H9 (cell line): ENCODE measurements around the gene NUFIP2. TPM values are rescaled to one million over a fixed set of nuclear protein-coding genes. Genes with fewer than 3 reads are reported as not detected.

Source experiments
- DNase-seq: peaks from one replicate; pipeline ENCODE4 v3.0.0-alpha.2; 2017
- H2AFZ ChIP-seq: one replicate; pipeline ENCODE4 v1.6.1; 2013; ENCODE audit warnings: mild to moderate bottlenecking, low read length, control low read depth, moderate library complexity
- H2AK5ac ChIP-seq: 2 replicates; pipeline ENCODE4 v1.6.1; 2013; ENCODE audit warnings: low read length, control low read depth, mixed read lengths; ENCODE audit not compliant: insufficient read length
- H2BK120ac ChIP-seq: one replicate; pipeline ENCODE4 v1.6.1; 2013; ENCODE audit warnings: low read depth, mild to moderate bottlenecking, low read length, control low read depth, inconsistent platforms; ENCODE audit not compliant: poor library complexity, severe bottlenecking
- H2BK12ac ChIP-seq: 2 replicates; pipeline ENCODE4 v1.6.1; 2013; ENCODE audit warnings: low read length, control low read depth, mixed read lengths, low read depth; ENCODE audit not compliant: insufficient read length
- H2BK15ac ChIP-seq: 2 replicates; pipeline ENCODE4 v1.6.1; 2013; ENCODE audit warnings: low read depth, low read length, control low read depth
- H2BK20ac ChIP-seq: one replicate; pipeline ENCODE4 v1.6.1; 2013; ENCODE audit warnings: low read depth, mild to moderate bottlenecking, low read length, control low read depth, inconsistent platforms; ENCODE audit not compliant: poor library complexity, severe bottlenecking
- H2BK5ac ChIP-seq: 2 replicates; pipeline ENCODE4 v1.6.1; 2013; ENCODE audit warnings: low read length, control low read depth, mixed read lengths; ENCODE audit not compliant: insufficient read length
- H3K14ac ChIP-seq: 2 replicates; pipeline ENCODE4 v1.6.1; 2013; ENCODE audit warnings: low read length, control low read depth; ENCODE audit not compliant: insufficient read depth
- H3K18ac ChIP-seq: 2 replicates; pipeline ENCODE4 v1.6.1; 2013; ENCODE audit warnings: low read depth, mild to moderate bottlenecking, mixed read lengths, low read length, control low read depth; ENCODE audit not compliant: insufficient read length
- H3K23ac ChIP-seq: 2 replicates; pipeline ENCODE4 v1.6.1; 2013; ENCODE audit warnings: low read length, control low read depth, mixed read lengths, low read depth; ENCODE audit not compliant: insufficient read length
- H3K23me2 ChIP-seq: 2 replicates; pipeline ENCODE4 v1.6.1; 2013; ENCODE audit warnings: low read depth, mild to moderate bottlenecking, mixed read lengths, low read length, control low read depth; ENCODE audit not compliant: insufficient read length, poor library complexity, severe bottlenecking
- H3K27ac ChIP-seq: 2 replicates; pipeline ENCODE4 v1.5.1; 2013; ENCODE audit warnings: low read length, control low read depth, mixed read lengths, low read depth; ENCODE audit not compliant: insufficient read length
- H3K27me3 ChIP-seq: 2 replicates; pipeline ENCODE4 v1.6.1; 2013; ENCODE audit warnings: low read length, control low read depth, inconsistent platforms; ENCODE audit not compliant: insufficient read depth
- H3K4ac ChIP-seq: 2 replicates; pipeline ENCODE4 v1.6.1; 2013; ENCODE audit warnings: low read depth, mild to moderate bottlenecking, control low read depth, inconsistent platforms, low read length, moderate library complexity
- H3K4me1 ChIP-seq: 2 replicates; pipeline ENCODE4 v1.6.1; 2013; ENCODE audit warnings: low read length, control low read depth, inconsistent platforms; ENCODE audit not compliant: insufficient read depth
- H3K4me2 ChIP-seq: 2 replicates; pipeline ENCODE4 v1.6.1; 2013; ENCODE audit warnings: low read length, control low read depth, mixed read lengths; ENCODE audit not compliant: insufficient read length, insufficient read depth
- H3K56ac ChIP-seq: 2 replicates; pipeline ENCODE4 v1.6.1; 2013; ENCODE audit warnings: low read depth, mild to moderate bottlenecking, mixed read lengths, low read length, control low read depth; ENCODE audit not compliant: insufficient read length
- H3K79me1 ChIP-seq: 2 replicates; pipeline ENCODE4 v1.6.1; 2013; ENCODE audit warnings: low read depth, mild to moderate bottlenecking, moderate library complexity, low read length, control low read depth, inconsistent platforms; ENCODE audit not compliant: insufficient read depth, poor library complexity, severe bottlenecking
- H3K79me2 ChIP-seq: 2 replicates; pipeline ENCODE4 v1.6.1; 2013; ENCODE audit warnings: low read length, control low read depth, inconsistent platforms; ENCODE audit not compliant: insufficient read depth
- H3K9ac ChIP-seq: 2 replicates; pipeline ENCODE4 v1.6.1; 2013; ENCODE audit warnings: low read length, control low read depth, mixed read lengths; ENCODE audit not compliant: insufficient read length; ENCODE audit errors: extremely low read depth
- H3K9me3 ChIP-seq: one replicate; pipeline ENCODE4 v1.6.1; 2013; ENCODE audit warnings: low read depth, low read length, inconsistent platforms; ENCODE audit not compliant: control insufficient read depth
- H3T11ph ChIP-seq: one replicate; pipeline ENCODE4 v1.6.1; 2013; ENCODE audit warnings: mild to moderate bottlenecking, low read length, control low read depth, inconsistent platforms
- H4K20me1 ChIP-seq: one replicate; pipeline ENCODE4 v1.6.1; 2013; ENCODE audit not compliant: control insufficient read depth, insufficient read length, insufficient read depth
- H4K5ac ChIP-seq: 2 replicates; pipeline ENCODE4 v1.6.1; 2013; ENCODE audit warnings: low read depth, mild to moderate bottlenecking, mixed read lengths, low read length, control low read depth; ENCODE audit not compliant: insufficient read length
- H4K8ac ChIP-seq: replicated peaks from 2 replicates; pipeline ENCODE4 v1.6.1; 2013; ENCODE audit warnings: low read length, control low read depth, mixed read lengths, low read depth; ENCODE audit not compliant: insufficient read length
- H4K91ac ChIP-seq: 2 replicates; pipeline ENCODE4 v1.6.1; 2013; ENCODE audit warnings: low read depth, mild to moderate bottlenecking, moderate library complexity, mixed read lengths, low read length, control low read depth; ENCODE audit not compliant: insufficient read length
- H3K27ac Mint-ChIP-seq, 3 experiments: 2 replicates in 2 of 3; 3 replicates in 1 of 3; pipeline ENCODE4 v1.8.0; 2020 to 2021; ENCODE audit warnings: mixed read lengths in 3 of 3, mild to moderate bottlenecking in 1 of 3, moderate library complexity in 1 of 3
- H3K27me3 Mint-ChIP-seq: 2 replicates; pipeline ENCODE4 v1.8.0; 2021; ENCODE audit warnings: low read depth, mild to moderate bottlenecking, moderate library complexity, mixed read lengths
- H3K36me3 Mint-ChIP-seq, 3 experiments: 2 replicates in 2 of 3; 3 replicates in 1 of 3; pipeline ENCODE4 v1.8.0; 2020 to 2021; ENCODE audit warnings: low read depth in 3 of 3, mixed read lengths in 3 of 3; ENCODE audit not compliant: insufficient read depth in 1 of 3
- H3K4me1 Mint-ChIP-seq, 2 experiments: 2 replicates each; pipeline ENCODE4 v1.8.0; 2020; ENCODE audit warnings: mixed read lengths in 2 of 2
- H3K4me3 Mint-ChIP-seq, 2 experiments: 2 replicates in 1 of 2; 3 replicates in 1 of 2; pipeline ENCODE4 v1.8.0; 2020 to 2021; ENCODE audit warnings: mild to moderate bottlenecking in 2 of 2, mixed read lengths in 2 of 2, moderate library complexity in 1 of 2
- H3K9me3 Mint-ChIP-seq, 2 experiments: 2 replicates in 1 of 2; 3 replicates in 1 of 2; pipeline ENCODE4 v1.8.0; 2020; ENCODE audit warnings: mild to moderate bottlenecking in 2 of 2, mixed read lengths in 2 of 2, moderate library complexity in 1 of 2
- WGBS: extraction: QIAGEN DNeasy Blood & Tissue Kit; methylation state at CpG from one replicate; pipeline ENCODE4 v1.1.7; 2013; ENCODE audit warnings: missing lambda C conversion rate, low lambda C conversion rate, mixed read lengths; ENCODE audit not compliant: insufficient read length; ENCODE audit errors: extremely low coverage; 5-methylcytosine and 5-hydroxymethylcytosine counted together
- total RNA-seq: library from RNA; stranded (reverse); gene quantifications from 2 replicates; pipeline ENCODE4 v1.2.1, GENCODE V29; 2021
- TF ChIP-seq, protein P1 (sequence below): fragments of 200-600 bp; sonication (generic); conservative IDR thresholded peaks from 3 replicates; pipeline ENCODE4 v1.8.0; 2021; ENCODE audit warnings: antibody characterized with exemption, mild to moderate bottlenecking

The NUFIP2 gene
- total RNA-seq, 1 experiment from 2014 or later = 97.9 TPM

DNA sequence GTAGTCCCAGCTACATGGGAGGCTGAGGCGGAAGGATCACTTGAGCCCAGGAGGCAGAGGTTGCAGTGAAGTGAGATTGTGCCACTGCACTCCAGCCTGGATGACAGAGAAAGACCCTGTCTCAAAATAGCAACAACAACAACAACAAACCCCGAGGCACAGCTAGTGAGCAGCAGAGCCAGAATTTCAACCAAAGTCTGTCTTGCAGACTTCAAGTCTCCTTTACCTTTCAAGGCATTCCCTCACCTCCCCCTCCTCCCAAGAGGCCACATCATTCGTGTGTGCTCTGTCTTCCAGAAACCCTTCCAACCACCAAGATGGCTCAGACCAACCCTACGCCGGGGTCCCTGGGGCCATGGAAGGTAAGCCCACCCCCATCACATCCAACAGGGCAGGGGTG is 45.1 kb downstream of the NUFIP2 start:
- H2BK15ac ChIP-seq = no peak overlapping the region
- Mint-ChIP-seq H3K27me3 (no peaks in the 10 kb centered on the region), H3K27ac (peak overlapping the region in 1 of 3 experiments; percentile 18; a peak in 1 of 7 replicates), H3K9me3 (no peaks in the 10 kb centered on the region), H3K36me3 (no peaks in the 10 kb centered on the region), H3K4me1 (peaks cover 6 to 12% of the 10 kb centered on the region in 2 experiments), H3K4me3 (no peak overlapping the region)
- H3K4me2 ChIP-seq = no peak overlapping the region
- TF ChIP-seq, protein P1, sequence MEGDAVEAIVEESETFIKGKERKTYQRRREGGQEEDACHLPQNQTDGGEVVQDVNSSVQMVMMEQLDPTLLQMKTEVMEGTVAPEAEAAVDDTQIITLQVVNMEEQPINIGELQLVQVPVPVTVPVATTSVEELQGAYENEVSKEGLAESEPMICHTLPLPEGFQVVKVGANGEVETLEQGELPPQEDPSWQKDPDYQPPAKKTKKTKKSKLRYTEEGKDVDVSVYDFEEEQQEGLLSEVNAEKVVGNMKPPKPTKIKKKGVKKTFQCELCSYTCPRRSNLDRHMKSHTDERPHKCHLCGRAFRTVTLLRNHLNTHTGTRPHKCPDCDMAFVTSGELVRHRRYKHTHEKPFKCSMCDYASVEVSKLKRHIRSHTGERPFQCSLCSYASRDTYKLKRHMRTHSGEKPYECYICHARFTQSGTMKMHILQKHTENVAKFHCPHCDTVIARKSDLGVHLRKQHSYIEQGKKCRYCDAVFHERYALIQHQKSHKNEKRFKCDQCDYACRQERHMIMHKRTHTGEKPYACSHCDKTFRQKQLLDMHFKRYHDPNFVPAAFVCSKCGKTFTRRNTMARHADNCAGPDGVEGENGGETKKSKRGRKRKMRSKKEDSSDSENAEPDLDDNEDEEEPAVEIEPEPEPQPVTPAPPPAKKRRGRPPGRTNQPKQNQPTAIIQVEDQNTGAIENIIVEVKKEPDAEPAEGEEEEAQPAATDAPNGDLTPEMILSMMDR = no peak
- no peak overlapping the region for H3K23ac ChIP-seq
- no peak overlapping the region for H2BK20ac ChIP-seq
- H3K18ac ChIP-seq = no peak overlapping the region
- no peaks in the 10 kb centered on the region for H3K79me1 ChIP-seq
- no peak overlapping the region for H4K91ac ChIP-seq
- H4K8ac ChIP-seq = no peak overlapping the region
- no peaks in the 10 kb centered on the region for H3K4me1 ChIP-seq
- H3K79me2 ChIP-seq = no peaks in the 10 kb centered on the region
- no peak overlapping the region for H3K27ac ChIP-seq
- no peak overlapping the region for H3K14ac ChIP-seq
- H3K9me3 ChIP-seq = no peaks in the 10 kb centered on the region
- no peak overlapping the region for H2BK12ac ChIP-seq
- H4K20me1 ChIP-seq = no peaks in the 10 kb centered on the region
- H3K9ac ChIP-seq = no peak overlapping the region
- H2AFZ ChIP-seq = no peak overlapping the region
- DNase-seq = no peak
- H2AK5ac ChIP-seq = no peak overlapping the region
- H2BK120ac ChIP-seq = no peak overlapping the region
- no CpG with 5 or more reads among the region's 5 CpGs for WGBS
- no peak overlapping the region for H3K4ac ChIP-seq
- no peak overlapping the region for H2BK5ac ChIP-seq
- no peak overlapping the region for H3K56ac ChIP-seq
- H3T11ph ChIP-seq = no peak overlapping the region
- no peak overlapping the region for H4K5ac ChIP-seq
- H3K27me3 ChIP-seq = no peaks in the 10 kb centered on the region
- no peaks in the 10 kb centered on the region for H3K23me2 ChIP-seq
